ENCODE results near the gene TASP1. TPM values are rescaled to one million over a fixed set of nuclear protein-coding genes. Genes with fewer than 3 reads are reported as not detected.

Gene TASP1
- polyA plus RNA-seq, 1 donor from 2014 or later: 20.2 TPM

GRCh38 chr20:13447385-13448180 is 191.1 kb downstream of the TASP1 start:
- Histone ChIP-seq H4K20me1 (ENCODE audit: insufficient read depth) (no peaks in the 10 kb centered on the region), H3K9me3 (ENCODE audit: low read length) (no peaks in the 10 kb centered on the region), H2AFZ (ENCODE audit: low read depth, low read length) (no peak overlapping the region), H3K4me2 (ENCODE audit: low read length) (no peak overlapping the region), H3K79me2 (replicated peaks; ENCODE audit: insufficient read depth, low read length) (no peaks in the 10 kb centered on the region), H3K9ac (ENCODE audit: low read length) (no peak overlapping the region), H3K27ac (ENCODE audit: low read length) (no peak overlapping the region), H3K4me3 (ENCODE audit: low read length) (no peak overlapping the region), H3K27me3 (ENCODE audit: insufficient read depth, low read depth, low read length) (no peaks in the 10 kb centered on the region), H3K9me2 (ENCODE audit: insufficient read depth, low read length) (no peaks in the 10 kb centered on the region), H3K36me3 (ENCODE audit: insufficient read depth, low read length) (no peaks in the 10 kb centered on the region), H3F3A (ENCODE audit: insufficient read depth, low read length, poor library complexity, severe bottlenecking) (no peaks in the 10 kb centered on the region)
- TF ChIP-seq TAF1 (IDR thresholded peaks at IDR 0.05; ENCODE audit: low read depth) (no peak), MXI1 (conservative IDR thresholded peaks at IDR 0.05; ENCODE audit: poor library complexity, severe bottlenecking) (no peak)
- TF ChIP-seq, protein P1, sequence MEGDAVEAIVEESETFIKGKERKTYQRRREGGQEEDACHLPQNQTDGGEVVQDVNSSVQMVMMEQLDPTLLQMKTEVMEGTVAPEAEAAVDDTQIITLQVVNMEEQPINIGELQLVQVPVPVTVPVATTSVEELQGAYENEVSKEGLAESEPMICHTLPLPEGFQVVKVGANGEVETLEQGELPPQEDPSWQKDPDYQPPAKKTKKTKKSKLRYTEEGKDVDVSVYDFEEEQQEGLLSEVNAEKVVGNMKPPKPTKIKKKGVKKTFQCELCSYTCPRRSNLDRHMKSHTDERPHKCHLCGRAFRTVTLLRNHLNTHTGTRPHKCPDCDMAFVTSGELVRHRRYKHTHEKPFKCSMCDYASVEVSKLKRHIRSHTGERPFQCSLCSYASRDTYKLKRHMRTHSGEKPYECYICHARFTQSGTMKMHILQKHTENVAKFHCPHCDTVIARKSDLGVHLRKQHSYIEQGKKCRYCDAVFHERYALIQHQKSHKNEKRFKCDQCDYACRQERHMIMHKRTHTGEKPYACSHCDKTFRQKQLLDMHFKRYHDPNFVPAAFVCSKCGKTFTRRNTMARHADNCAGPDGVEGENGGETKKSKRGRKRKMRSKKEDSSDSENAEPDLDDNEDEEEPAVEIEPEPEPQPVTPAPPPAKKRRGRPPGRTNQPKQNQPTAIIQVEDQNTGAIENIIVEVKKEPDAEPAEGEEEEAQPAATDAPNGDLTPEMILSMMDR (IDR thresholded peaks at IDR 0.05; ENCODE audit: poor library complexity, severe bottlenecking): no peak

DNA sequence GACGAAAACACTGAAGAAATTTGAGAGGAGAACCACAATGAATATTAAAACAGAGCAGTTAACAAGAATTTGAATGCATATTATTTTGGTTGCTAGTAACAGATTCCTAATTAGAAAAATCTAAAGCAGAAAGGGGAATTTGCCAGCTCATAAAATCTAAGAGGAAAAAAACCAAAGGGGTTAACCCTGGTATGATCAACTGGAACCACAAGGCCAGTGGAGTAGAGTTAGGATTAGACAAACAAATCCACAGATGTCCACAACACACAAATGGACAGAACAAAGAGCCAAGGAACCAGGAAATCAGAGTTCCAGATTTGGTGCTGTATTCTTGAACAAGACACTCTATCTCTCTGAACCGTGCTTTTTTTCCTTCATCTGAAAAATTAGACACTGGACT is 195.0 kb downstream of the TASP1 start:
- no peaks in the 10 kb centered on the region for H3K9me3 ChIP-seq (ENCODE audit: low read length)
- no peak overlapping the region for H2AFZ ChIP-seq (ENCODE audit: low read depth, low read length)
- TF ChIP-seq RAD21 (conservative IDR thresholded peaks at IDR 0.05) (no peak), POLR2AphosphoS5 (IDR thresholded peaks at IDR 0.05) (no peak), TAF1 (IDR thresholded peaks at IDR 0.05; ENCODE audit: low read depth) (no peak), SMC3 (conservative IDR thresholded peaks at IDR 0.05; ENCODE audit: poor library complexity) (no peak), REST (IDR thresholded peaks at IDR 0.05; ENCODE audit: borderline replicate concordance) (no peak), EP300 (conservative IDR thresholded peaks at IDR 0.05; ENCODE audit: poor library complexity, severe bottlenecking) (no peak)
- TF ChIP-seq, protein P1 (IDR thresholded peaks at IDR 0.05; ENCODE audit: poor library complexity, severe bottlenecking): no peak
- H3K79me2 ChIP-seq (replicated peaks; ENCODE audit: insufficient read depth, low read length): no peaks in the 10 kb centered on the region
- no peak overlapping the region for H3K4me3 ChIP-seq (ENCODE audit: low read length)
- H3K36me3 ChIP-seq (ENCODE audit: insufficient read depth, low read length): no peaks in the 10 kb centered on the region
- no peaks in the 10 kb centered on the region for H3F3A ChIP-seq (ENCODE audit: insufficient read depth, low read length, poor library complexity, severe bottlenecking)
- H3K4me2 ChIP-seq (ENCODE audit: low read length): no peak overlapping the region
- H3K9me2 ChIP-seq (ENCODE audit: insufficient read depth, low read length): no peaks in the 10 kb centered on the region
- H3K9ac ChIP-seq (ENCODE audit: low read length): no peak overlapping the region
- H4K20me1 ChIP-seq (ENCODE audit: insufficient read depth): no peaks in the 10 kb centered on the region
- H3K27ac ChIP-seq (ENCODE audit: low read length): no peak overlapping the region
- H3K27me3 ChIP-seq (ENCODE audit: insufficient read depth, low read depth, low read length): no peaks in the 10 kb centered on the region

Measured in neural cell (in vitro differentiated cells).